Endothelial cell of hepatic sinusoid (primary cell): ENCODE results near the gene LLPH.

Source experiments
- in situ Hi-C: cut with HindIII; loops from 2 replicates; pipeline ENCODE4 v1.10.0; 2017; ENCODE audit warnings: low sequenced_read_pairs

Gene LLPH

GRCh38 chr12:66103016-66103913 lies 27.3 kb downstream of the LLPH start:
- in situ Hi-C loops: loop anchor here (25.0 kb wide), 1 partner anchor 1216 kb away; no protein-coding TSS in a partner anchor

- in situ Hi-C loops: no loop called here
These were observed 37.8 kb downstream of the LLPH start for GRCh38 chr12:66092559-66093269.

- in situ Hi-C loops: no loop called here
These were observed 40.4 kb downstream of the LLPH start for GRCh38 chr12:66090157-66090556.

GRCh38 chr12:66087365-66087943 lies 43.1 kb downstream of the LLPH start:
- in situ Hi-C loops: no loop called here

- in situ Hi-C loops: no loop called here
These were observed 44.6 kb downstream of the LLPH start for GRCh38 chr12:66085998-66086397.

GRCh38 chr12:66085213-66085612 lies 45.3 kb downstream of the LLPH start:
- in situ Hi-C loops: no loop called here

GRCh38 chr12:66083766-66084165 lies 46.8 kb downstream of the LLPH start:
- in situ Hi-C loops: no loop called here

- in situ Hi-C loops: no loop called here
These were observed 47.8 kb downstream of the LLPH start for GRCh38 chr12:66082744-66083143.

- in situ Hi-C loops: no loop called here
These were observed 49.8 kb downstream of the LLPH start for GRCh38 chr12:66080791-66081190.

- in situ Hi-C loops: no loop called here
These were observed 53.0 kb downstream of the LLPH start for GRCh38 chr12:66077542-66077941.

- in situ Hi-C loops: no loop called here
These were observed 56.0 kb downstream of the LLPH start for GRCh38 chr12:66074561-66074960.

GRCh38 chr12:66072566-66072965 lies 58.0 kb downstream of the LLPH start:
- in situ Hi-C loops: no loop called here

GRCh38 chr12:66072135-66072534 lies 58.4 kb downstream of the LLPH start:
- in situ Hi-C loops: no loop called here

GRCh38 chr12:66071549-66071948 lies 59.0 kb downstream of the LLPH start:
- in situ Hi-C loops: no loop called here

GRCh38 chr12:66070378-66071120 lies 60.0 kb downstream of the LLPH start:
- in situ Hi-C loops: no loop called here

- in situ Hi-C loops: no loop called here
These were observed 63.5 kb downstream of the LLPH start for GRCh38 chr12:66066929-66067523.
